Activated CD8-positive, alpha-beta memory T cell treated with anti-CD3 and anti-CD28 coated beads, Interleukin-2, amount 10 ng/mL, durations not matched to agents 7 days and 5 days (primary cell): ENCODE measurements around the gene SRSF10. TPM values are rescaled to one million over a fixed set of nuclear protein-coding genes. Genes with fewer than 3 reads are reported as not detected.
"Not testable (repeated sequence)": the region's sequence is repeated elsewhere in the genome, so short reads cannot be mapped to it uniquely, and the experiment has no call there.

Experiments
- ATAC-seq: fragments of 150-1000 bp; cut with Tn5 transposase; one replicate; pipeline ENCODE4 v1.10.0; 2021; ENCODE audit warnings: moderate library complexity
- CTCF ChIA-PET: fragments of 350-600 bp; sonication (Branson Sonifier 250); formaldehyde crosslinking; loops from one replicate; lab custom pipeline; 2021; ENCODE audit warnings: antibody characterized with exemption; lab: Charles Lee
- DNase-seq: peaks from one replicate; pipeline ENCODE4 v3.0.0-alpha.2; 2020
- H3K27ac Mint-ChIP-seq: one replicate; pipeline ENCODE4 v1.8.0; 2021; ENCODE audit warnings: mild to moderate bottlenecking, mixed read lengths
- H3K27me3 Mint-ChIP-seq: one replicate; pipeline ENCODE4 v1.8.0; 2021; ENCODE audit warnings: mixed read lengths
- H3K36me3 Mint-ChIP-seq: one replicate; pipeline ENCODE4 v1.8.0; 2021; ENCODE audit warnings: mild to moderate bottlenecking, mixed read lengths
- H3K4me1 Mint-ChIP-seq: one replicate; pipeline ENCODE4 v1.8.0; 2021; ENCODE audit warnings: mixed read lengths
- H3K4me3 Mint-ChIP-seq: one replicate; pipeline ENCODE4 v1.8.0; 2021; ENCODE audit warnings: mild to moderate bottlenecking, moderate library complexity, mixed read lengths
- H3K9me3 Mint-ChIP-seq: one replicate; pipeline ENCODE4 v1.8.0; 2022; ENCODE audit warnings: low read depth, mixed read lengths
- total RNA-seq, 2 experiments: library from RNA; stranded (reverse); gene quantifications; one replicate each; pipeline ENCODE4 v1.2.3, GENCODE V29; 2021

SRSF10 gene
- 100 to 1,000 TPM; 221 to 226 TPM for total RNA-seq

- ATAC-seq (peak; percentile 96), DNase-seq (peak; percentile 99)
- CTCF ChIA-PET, result interaction anchor here (1.0 to 2.6 kb wide), 6 partner anchors 10 to 23 kb away, joined by 3 to 13 read pairs (median 6); partner anchors contain the start of gene PNRC2
- Mint-ChIP-seq H3K4me1 (peaks cover 37% of the 10 kb centered on the region), H3K4me3 (peak within 1 kb of the TSS; percentile 98), H3K36me3 (peaks cover 34% of the 10 kb centered on the region), H3K27ac (peak within 1 kb of the TSS; percentile 94), H3K9me3 (no peaks in the 10 kb centered on the region), H3K27me3 (no peaks in the 10 kb centered on the region)
These were observed at the start of gene SRSF10 for GRCh38 chr1:23979881-23980727. TSS of gene SRSF10 (minus strand) at chr1:23980327. CDS start at chr1:23980255, 72 bp downstream.

DNA sequence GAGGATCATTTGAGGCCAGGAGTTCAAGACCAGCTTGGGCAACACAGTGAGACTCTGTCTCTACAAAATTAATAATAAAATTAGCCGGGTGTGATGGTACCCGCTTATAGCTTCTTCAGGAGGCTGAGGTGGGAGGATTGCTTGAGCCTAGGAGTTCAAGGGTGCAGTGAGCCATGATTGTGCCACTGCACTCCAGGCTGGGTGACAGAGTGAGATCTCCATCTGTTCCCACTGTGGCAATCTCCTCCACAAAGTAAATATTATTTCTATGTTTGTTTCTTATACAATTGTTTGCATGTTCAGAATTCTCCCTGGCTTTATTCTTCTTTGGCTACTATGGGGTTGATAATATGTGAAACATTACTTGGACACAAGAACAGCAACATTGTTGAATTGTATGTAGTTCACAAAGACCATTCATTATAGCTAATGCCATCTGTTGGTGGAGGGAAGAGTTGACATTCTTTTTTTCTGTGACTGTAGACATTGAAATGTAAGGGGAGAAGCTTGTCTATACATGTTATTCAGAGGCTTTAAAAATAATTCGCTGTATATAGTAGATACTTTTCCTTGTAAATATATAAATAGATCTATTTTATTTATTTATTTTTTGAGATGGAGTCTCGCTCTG lies 47.8 kb upstream of the SRSF10 start:
- peak; percentile 42 for ATAC-seq
- Mint-ChIP-seq H3K4me1 (peaks cover under 1% of the 10 kb centered on the region), H3K27ac (no peak overlapping the region), H3K27me3 (peaks cover 6% of the 10 kb centered on the region), H3K9me3 (no peaks in the 10 kb centered on the region), H3K36me3 (no peaks in the 10 kb centered on the region), H3K4me3 (no peak overlapping the region)
- DNase-seq, result no peak
- CTCF ChIA-PET, result interaction anchor here (0.9 to 2.2 kb wide), 10 partner anchors 8 to 218 kb away, joined by 3 to 7 read pairs (median 4); partner anchors contain the start of gene PNRC2

- H3K27ac Mint-ChIP-seq, result no peak overlapping the region
- peaks cover 13% of the 10 kb centered on the region for H3K27me3 Mint-ChIP-seq
- no peaks in the 10 kb centered on the region for H3K9me3 Mint-ChIP-seq
- no peak overlapping the region for H3K4me3 Mint-ChIP-seq
- DNase-seq (no peak), ATAC-seq (no peak)
- H3K4me1 Mint-ChIP-seq, result no peaks in the 10 kb centered on the region
- CTCF ChIA-PET, result no interaction called here
- H3K36me3 Mint-ChIP-seq, result no peaks in the 10 kb centered on the region
These were observed 42.6 kb upstream of the SRSF10 start for GRCh38 chr1:24022581-24023361.

DNA sequence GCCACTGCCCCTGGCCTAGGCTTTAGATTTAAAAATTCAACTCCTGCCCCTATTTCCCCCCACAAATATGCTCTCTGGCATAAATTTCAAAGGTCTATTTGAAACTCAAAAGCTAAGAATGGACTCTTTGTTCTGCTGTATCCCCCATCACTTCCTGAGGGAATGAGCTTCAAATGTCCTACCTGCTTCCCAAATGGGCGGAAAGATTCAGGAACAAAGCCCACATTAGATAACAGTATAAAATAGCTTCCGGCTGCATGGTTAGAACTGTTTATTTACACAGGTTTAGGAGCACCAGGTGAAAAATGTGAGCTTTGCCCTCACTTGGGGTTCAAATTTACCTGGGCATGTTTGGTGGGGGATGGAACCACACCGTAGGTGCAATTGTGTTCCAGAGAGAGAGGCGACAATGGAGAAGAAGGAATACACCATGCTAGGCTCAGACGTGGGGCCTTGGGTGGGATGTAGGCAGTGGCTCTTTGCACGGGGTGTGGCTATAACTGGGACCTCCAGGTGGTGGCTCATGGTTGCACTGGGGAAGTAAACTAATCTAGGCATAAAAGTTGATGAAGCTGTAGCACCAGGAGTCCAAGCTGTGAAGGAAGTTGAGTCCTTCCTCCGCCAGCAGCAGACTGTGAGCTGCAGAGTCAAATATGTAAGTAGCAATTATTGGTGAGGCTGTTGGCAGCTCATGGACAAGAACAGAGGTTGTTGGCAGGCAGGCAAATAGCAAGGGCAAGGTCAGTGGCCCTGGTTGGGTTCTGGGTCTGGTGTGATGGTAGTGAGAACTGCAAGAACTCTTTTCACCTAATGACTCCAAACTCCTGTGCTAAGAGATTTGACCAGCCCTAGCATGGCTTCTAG lies 41.5 kb upstream of the SRSF10 start:
- ATAC-seq, result no peak
- Mint-ChIP-seq H3K4me1 (no peaks in the 10 kb centered on the region), H3K4me3 (no peak overlapping the region), H3K27me3 (peaks cover 16% of the 10 kb centered on the region), H3K27ac (no peak overlapping the region), H3K36me3 (no peaks in the 10 kb centered on the region), H3K9me3 (no peaks in the 10 kb centered on the region)
- DNase-seq, result no peak
- CTCF ChIA-PET, result no interaction called here

GRCh38 chr1:24020470-24020869 lies 40.3 kb upstream of the SRSF10 start:
- CTCF ChIA-PET, result interaction anchor here (1.0 to 1.5 kb wide), 2 partner anchors 48 to 92 kb away, joined by 3 read pairs; partner anchors contain the start of gene MYOM3
- Mint-ChIP-seq H3K27me3 (peaks cover 18% of the 10 kb centered on the region), H3K36me3 (no peaks in the 10 kb centered on the region), H3K27ac (no peak overlapping the region), H3K9me3 (no peaks in the 10 kb centered on the region), H3K4me3 (no peak overlapping the region), H3K4me1 (no peaks in the 10 kb centered on the region)
- ATAC-seq, result no peak
- no peak for DNase-seq

DNA sequence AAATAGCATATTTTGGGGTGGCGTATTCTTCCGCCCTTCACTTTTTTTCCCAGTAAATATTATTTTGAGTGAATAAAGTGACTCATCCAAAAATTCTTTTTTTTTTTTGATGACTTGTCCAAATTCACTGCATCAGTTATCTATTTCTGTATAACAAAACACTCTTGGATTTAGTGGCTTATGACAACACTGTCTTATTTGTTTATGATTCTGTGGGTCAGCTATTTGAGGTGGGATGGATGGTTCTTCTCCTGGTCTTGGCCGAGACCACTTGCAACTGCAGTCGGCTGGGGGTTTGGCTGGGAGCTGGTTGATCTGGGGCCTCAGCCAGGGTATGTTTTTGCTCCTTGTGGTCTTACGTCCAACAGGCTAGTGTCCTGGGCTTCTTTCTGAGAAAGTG lies 39.9 kb upstream of the SRSF10 start:
- DNase-seq (no peak), ATAC-seq (no peak)
- peaks cover 20% of the 10 kb centered on the region for H3K27me3 Mint-ChIP-seq
- CTCF ChIA-PET, result interaction anchor here (1.0 to 1.5 kb wide), 2 partner anchors 49 to 92 kb away, joined by 3 read pairs; partner anchors contain the start of gene MYOM3
- no peaks in the 10 kb centered on the region for H3K36me3 Mint-ChIP-seq
- H3K27ac Mint-ChIP-seq, result no peak overlapping the region
- no peak overlapping the region for H3K4me3 Mint-ChIP-seq
- no peaks in the 10 kb centered on the region for H3K4me1 Mint-ChIP-seq
- no peaks in the 10 kb centered on the region for H3K9me3 Mint-ChIP-seq

- no peak overlapping the region for H3K27ac Mint-ChIP-seq
- no peak overlapping the region for H3K4me3 Mint-ChIP-seq
- H3K36me3 Mint-ChIP-seq, result no peaks in the 10 kb centered on the region
- no peaks in the 10 kb centered on the region for H3K9me3 Mint-ChIP-seq
- ATAC-seq, result no peak
- peaks cover 28% of the 10 kb centered on the region for H3K27me3 Mint-ChIP-seq
- DNase-seq, result no peak
- CTCF ChIA-PET, result interaction anchor here (1.4 kb wide), 1 partner anchor 9 kb away, joined by 4 read pairs; no protein-coding TSS in a partner anchor
- no peaks in the 10 kb centered on the region for H3K4me1 Mint-ChIP-seq
These were observed 38.8 kb upstream of the SRSF10 start for GRCh38 chr1:24018611-24019580.

DNA sequence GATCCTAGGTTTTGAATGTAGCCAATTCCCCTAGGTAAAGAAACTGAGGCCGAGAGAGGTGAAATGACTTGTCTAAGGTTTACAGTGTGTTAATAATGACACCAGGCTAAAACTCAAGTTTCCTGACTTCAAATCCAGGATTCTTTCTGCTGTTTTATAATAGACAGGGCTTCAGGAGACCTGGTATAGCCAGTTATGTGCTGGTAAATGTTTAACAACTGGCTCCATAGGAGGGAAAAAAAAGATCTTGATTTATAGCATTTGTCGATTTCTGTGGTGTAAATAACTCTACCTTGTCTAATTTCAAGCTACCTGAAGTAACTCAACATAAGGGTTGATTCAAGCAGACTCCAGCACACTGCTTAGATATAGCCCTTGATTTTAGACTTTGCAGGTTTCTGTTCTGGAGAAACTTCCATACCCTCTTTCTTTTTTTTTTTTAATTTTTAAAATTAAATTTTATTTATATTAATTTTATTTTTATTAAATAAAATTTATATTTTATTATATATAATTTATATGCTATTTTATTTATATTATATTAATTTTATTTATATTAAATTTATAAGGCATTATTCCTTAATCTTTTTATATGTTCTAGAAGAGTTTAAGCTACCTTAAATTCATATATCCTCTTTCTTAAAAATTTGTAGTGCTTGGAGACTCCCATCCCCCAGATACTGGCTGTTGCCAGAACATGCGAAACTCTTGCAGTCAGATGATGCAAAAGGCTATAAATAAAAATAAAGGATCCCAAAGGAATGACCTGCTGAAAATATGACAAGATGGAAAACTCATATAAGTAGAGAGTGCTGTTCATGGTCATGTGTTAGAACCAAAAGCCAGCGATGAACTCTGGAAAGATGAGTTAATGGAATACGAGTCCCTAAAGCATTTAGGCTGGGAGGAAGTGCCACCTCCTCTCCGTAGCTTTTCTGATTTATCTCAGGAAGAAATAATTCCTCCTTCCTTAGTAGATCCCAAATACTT lies 35.4 kb upstream of the SRSF10 start:
- H3K27ac Mint-ChIP-seq, result no peak overlapping the region
- no peaks in the 10 kb centered on the region for H3K4me1 Mint-ChIP-seq
- DNase-seq, result no peak
- CTCF ChIA-PET, result no interaction called here
- no peak overlapping the region for H3K4me3 Mint-ChIP-seq
- ATAC-seq, result no peak
- H3K9me3 Mint-ChIP-seq, result no peaks in the 10 kb centered on the region
- H3K27me3 Mint-ChIP-seq, result peaks cover 36% of the 10 kb centered on the region
- H3K36me3 Mint-ChIP-seq, result no peaks in the 10 kb centered on the region

- CTCF ChIA-PET, DNase-seq, ATAC-seq, H3K4me1 Mint-ChIP-seq, H3K4me3 Mint-ChIP-seq, H3K9me3 Mint-ChIP-seq, H3K27ac Mint-ChIP-seq, H3K36me3 Mint-ChIP-seq: not testable (repeated sequence)
- peaks cover 47% of the 10 kb centered on the region for H3K27me3 Mint-ChIP-seq
These were observed 32.8 kb upstream of the SRSF10 start for GRCh38 chr1:24012878-24013277.

DNA sequence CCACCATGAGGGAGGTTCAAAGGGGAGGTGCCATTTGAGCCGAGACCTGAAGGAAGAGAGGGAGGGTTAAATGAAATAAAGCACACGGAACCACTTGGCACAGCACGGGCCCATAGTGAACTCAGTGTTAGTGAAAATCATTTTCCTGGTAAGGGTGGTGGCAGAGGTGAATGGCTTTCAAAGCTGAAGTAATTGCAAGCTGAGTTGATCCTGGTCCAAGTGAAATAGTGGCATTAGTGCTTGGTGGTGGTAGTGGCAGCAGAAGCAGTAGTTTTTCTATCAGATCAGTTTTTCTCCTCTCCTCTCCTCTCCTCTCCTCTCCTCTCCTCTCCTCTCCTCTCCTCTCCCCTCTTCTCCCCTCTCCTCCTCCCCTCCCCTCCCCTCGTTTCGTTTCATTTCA lies 30.5 kb upstream of the SRSF10 start:
- DNase-seq, result no peak
- no peaks in the 10 kb centered on the region for H3K4me1 Mint-ChIP-seq
- H3K27ac Mint-ChIP-seq, result no peak overlapping the region

DNA sequence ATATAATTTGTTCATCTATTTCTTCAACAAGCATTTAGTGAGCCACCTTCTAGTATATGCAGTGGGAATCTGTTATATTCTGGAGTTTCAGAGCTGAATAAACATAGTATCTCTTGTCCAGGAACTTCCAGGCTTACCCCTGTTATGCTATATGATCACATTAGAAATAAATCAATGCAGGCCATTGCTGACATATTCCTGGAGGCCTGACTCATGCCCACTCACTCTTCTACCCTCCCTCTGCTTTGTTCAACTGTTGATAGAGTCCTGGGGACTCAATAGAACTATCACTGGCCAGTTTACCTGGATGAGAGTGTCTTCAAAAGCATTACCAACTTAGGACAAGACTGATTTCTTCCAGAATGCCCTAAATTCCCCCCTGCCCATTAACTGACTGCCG lies 29.3 kb upstream of the SRSF10 start:
- peaks cover 49% of the 10 kb centered on the region for H3K27me3 Mint-ChIP-seq
- CTCF ChIA-PET, result no interaction called here
- no peak overlapping the region for H3K27ac Mint-ChIP-seq
- no peaks in the 10 kb centered on the region for H3K36me3 Mint-ChIP-seq
- no peak for ATAC-seq
- H3K4me3 Mint-ChIP-seq, result no peak overlapping the region
- H3K4me1 Mint-ChIP-seq, result no peaks in the 10 kb centered on the region
- H3K9me3 Mint-ChIP-seq, result no peaks in the 10 kb centered on the region
- no peak for DNase-seq

More for the DNA sequence above, 30.5 kb upstream of the SRSF10 start:
- H3K4me3 Mint-ChIP-seq, result no peak overlapping the region
- no peaks in the 10 kb centered on the region for H3K36me3 Mint-ChIP-seq
- no peak for ATAC-seq
- H3K9me3 Mint-ChIP-seq, result no peaks in the 10 kb centered on the region
- H3K27me3 Mint-ChIP-seq, result peaks cover 51% of the 10 kb centered on the region
- CTCF ChIA-PET, result interaction anchor here (0.7 kb wide), 1 partner anchor 874 kb away, joined by 3 read pairs; no protein-coding TSS in a partner anchor
